ENCODE measurements around the gene SCAF1. TPM values are rescaled to one million over a fixed set of nuclear protein-coding genes. Genes with fewer than 3 reads are reported as not detected.

SCAF1 gene, protein sequence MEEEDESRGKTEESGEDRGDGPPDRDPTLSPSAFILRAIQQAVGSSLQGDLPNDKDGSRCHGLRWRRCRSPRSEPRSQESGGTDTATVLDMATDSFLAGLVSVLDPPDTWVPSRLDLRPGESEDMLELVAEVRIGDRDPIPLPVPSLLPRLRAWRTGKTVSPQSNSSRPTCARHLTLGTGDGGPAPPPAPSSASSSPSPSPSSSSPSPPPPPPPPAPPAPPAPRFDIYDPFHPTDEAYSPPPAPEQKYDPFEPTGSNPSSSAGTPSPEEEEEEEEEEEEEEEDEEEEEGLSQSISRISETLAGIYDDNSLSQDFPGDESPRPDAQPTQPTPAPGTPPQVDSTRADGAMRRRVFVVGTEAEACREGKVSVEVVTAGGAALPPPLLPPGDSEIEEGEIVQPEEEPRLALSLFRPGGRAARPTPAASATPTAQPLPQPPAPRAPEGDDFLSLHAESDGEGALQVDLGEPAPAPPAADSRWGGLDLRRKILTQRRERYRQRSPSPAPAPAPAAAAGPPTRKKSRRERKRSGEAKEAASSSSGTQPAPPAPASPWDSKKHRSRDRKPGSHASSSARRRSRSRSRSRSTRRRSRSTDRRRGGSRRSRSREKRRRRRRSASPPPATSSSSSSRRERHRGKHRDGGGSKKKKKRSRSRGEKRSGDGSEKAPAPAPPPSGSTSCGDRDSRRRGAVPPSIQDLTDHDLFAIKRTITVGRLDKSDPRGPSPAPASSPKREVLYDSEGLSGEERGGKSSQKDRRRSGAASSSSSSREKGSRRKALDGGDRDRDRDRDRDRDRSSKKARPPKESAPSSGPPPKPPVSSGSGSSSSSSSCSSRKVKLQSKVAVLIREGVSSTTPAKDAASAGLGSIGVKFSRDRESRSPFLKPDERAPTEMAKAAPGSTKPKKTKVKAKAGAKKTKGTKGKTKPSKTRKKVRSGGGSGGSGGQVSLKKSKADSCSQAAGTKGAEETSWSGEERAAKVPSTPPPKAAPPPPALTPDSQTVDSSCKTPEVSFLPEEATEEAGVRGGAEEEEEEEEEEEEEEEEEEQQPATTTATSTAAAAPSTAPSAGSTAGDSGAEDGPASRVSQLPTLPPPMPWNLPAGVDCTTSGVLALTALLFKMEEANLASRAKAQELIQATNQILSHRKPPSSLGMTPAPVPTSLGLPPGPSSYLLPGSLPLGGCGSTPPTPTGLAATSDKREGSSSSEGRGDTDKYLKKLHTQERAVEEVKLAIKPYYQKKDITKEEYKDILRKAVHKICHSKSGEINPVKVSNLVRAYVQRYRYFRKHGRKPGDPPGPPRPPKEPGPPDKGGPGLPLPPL
- total RNA-seq (3.2 TPM), polyA plus RNA-seq (17.2 TPM)
- long read RNA-seq, donor 1, result 0 reads
- long read RNA-seq, donor 2, full-length matches to known transcripts, result 2 of 219 reads
- long read RNA-seq, donor 2, partial matches to known transcripts, result 204 of 219 reads
- long read RNA-seq, donor 2, other reads (novel, unspliced or antisense), result 13 of 219 reads
- long read RNA-seq, donor 3, partial matches to known transcripts, result 96 of 101 reads
- long read RNA-seq, donor 3, other reads (novel, unspliced or antisense), result 5 of 101 reads
- long read RNA-seq, donor 4, partial matches to known transcripts, result 5 of 5 reads
- long read RNA-seq, donor 4, other reads (novel, unspliced or antisense), result 0 of 5 reads
- long read RNA-seq, donor 5, partial matches to known transcripts, result 42 of 61 reads
- long read RNA-seq, donor 5, other reads (novel, unspliced or antisense), result 18 of 61 reads
- long read RNA-seq, donor 6, full-length matches to known transcripts, result 2 of 81 reads
- long read RNA-seq, donor 6, partial matches to known transcripts, result 79 of 81 reads
- long read RNA-seq, donor 6, other reads (novel, unspliced or antisense), result 0 of 81 reads
- long read RNA-seq, donor 7, partial matches to known transcripts, result 9 of 10 reads
- long read RNA-seq, donor 7, other reads (novel, unspliced or antisense), result 0 of 10 reads
- long read RNA-seq, donor 8, partial matches to known transcripts, result 5 of 6 reads
- long read RNA-seq, donor 8, other reads (novel, unspliced or antisense), result 0 of 6 reads
- long read RNA-seq, donor 9, partial matches to known transcripts, result 11 of 12 reads
- long read RNA-seq, donor 9, other reads (novel, unspliced or antisense), result 0 of 12 reads
- long read RNA-seq, donor 10, partial matches to known transcripts, result 11 of 12 reads
- long read RNA-seq, donor 10, other reads (novel, unspliced or antisense), result 0 of 12 reads

DNA sequence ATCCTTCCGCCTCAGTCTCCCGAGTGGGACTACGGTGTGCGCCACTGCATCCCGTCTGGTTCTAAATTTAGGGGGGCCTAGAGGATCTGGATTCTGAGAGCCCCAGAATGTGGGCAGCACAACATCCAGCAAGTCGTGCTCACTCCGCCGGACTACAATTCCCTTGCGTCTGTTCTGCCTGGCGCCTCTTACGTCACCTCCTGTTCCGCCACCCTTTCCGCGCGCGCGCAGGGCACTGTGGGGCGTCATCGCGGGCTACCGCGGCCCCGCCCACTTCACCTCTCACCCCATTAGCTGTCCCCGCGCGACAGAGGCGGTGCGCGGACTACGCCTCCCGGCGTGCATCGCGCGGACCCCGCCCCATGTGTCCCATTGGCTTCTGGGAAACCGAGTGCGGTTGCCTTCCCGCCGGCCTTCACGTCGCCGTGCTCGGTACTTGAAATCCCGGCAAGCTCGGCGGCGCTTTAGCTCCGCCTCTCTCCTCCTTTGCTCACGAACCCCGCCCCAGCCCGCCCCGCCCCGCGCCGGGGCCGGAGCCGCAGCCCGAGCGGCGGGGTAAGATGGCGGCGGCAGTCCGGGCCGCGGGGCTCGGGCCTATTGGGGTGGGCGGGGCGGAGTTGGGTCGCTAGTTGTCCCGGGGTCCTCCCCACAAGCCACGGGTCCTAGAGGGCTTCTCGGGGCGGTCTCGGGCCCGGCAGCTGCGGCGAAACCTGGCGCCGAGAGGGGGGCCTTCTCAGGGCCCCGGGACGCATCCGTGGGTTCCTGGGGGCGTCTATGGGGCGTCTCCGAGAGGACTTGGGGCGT lies at the start of gene SCAF1:
TSS of gene SCAF1 (plus strand) at position 522 of the 804 bp plus-strand sequence. CDS start 2,818 bp downstream, outside the sequence.
- DNase-seq (ENCODE audit: low read depth in 6 of 9, low spot score in 9 of 9), result peak; percentile 94 to 100 (median 98)
- H3K36me3 ChIP-seq (ENCODE audit: control insufficient read depth in 2 of 2, insufficient read depth in 2 of 2, low read length in 1 of 2), result peaks cover 14 to 26% of the 10 kb centered on the region in 2 donors
- under 1% methylated on average over 87 of the region's 87 CpGs for WGBS
- H3K4me3 ChIP-seq (ENCODE audit: low read length in 2 of 2), result peak within 1 kb of the TSS; percentile 66 to 91
- peaks cover 7 to 28% of the 10 kb centered on the region in 2 donors for H3K27me3 ChIP-seq (ENCODE audit: control insufficient read depth in 2 of 2, insufficient read depth in 1 of 2, low read length in 1 of 2)
- H3K9me3 ChIP-seq (ENCODE audit: control insufficient read depth in 2 of 2, insufficient read depth in 1 of 2, low read length in 1 of 2), result no peaks in the 10 kb centered on the region
- H3K4me1 ChIP-seq (ENCODE audit: control insufficient read depth in 2 of 2, insufficient read depth in 2 of 2, low read length in 2 of 2), result peaks cover 16 to 44% of the 10 kb centered on the region in 2 donors
- H3K27ac ChIP-seq (ENCODE audit: low read depth in 1 of 2, low read length in 1 of 2), result peak within 1 kb of the TSS; percentile 88 to 93

DNA sequence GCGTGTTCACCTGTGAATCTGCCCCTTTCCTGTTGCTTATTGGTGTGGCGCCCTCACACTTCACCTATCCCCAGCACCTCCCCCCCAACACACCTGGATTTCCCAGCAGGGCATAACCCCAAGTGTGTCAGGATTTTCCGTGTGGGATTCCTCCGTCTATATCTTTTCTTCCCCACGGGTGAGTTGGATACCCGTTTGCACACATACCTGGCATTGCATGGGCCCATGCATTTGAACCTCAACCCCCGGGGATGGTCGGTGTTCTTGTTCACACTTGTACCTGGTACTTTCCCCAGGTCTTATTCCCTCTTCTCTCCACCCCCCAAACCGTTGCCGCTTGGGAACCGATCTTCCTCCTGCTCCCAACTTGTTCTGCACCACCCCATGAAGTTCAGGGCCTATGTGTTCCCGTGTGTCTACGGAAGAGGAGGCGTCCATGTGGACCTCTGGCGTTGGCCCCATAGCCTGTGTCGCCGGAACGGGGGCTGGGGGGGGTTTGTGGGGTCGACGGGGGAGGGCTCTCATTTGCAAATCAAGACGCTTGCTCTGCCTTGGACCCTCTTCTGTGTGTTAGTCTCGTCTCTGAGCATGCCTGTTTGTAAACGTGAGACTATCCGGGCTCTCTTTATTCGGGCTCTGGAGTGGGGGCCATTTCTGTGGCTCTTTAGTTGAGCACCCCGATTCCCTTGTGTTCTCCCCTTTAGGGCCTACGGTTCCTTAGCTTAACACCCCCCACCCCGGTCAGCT lies 49.4 kb upstream of the SCAF1 start:
- H3K4me3 ChIP-seq (ENCODE audit: low read length in 2 of 2), result peak overlapping the region; percentile 81 to 94
- WGBS, result 7% methylated on average over 28 of the region's 28 CpGs
- H3K9me3 ChIP-seq (ENCODE audit: control insufficient read depth in 2 of 2, insufficient read depth in 1 of 2, low read length in 1 of 2), result peaks cover 0 to 6% of the 10 kb centered on the region in 2 donors
- H3K36me3 ChIP-seq (ENCODE audit: control insufficient read depth in 2 of 2, insufficient read depth in 2 of 2, low read length in 1 of 2), result peaks cover 36 to 38% of the 10 kb centered on the region in 2 donors
- DNase-seq (ENCODE audit: low read depth in 6 of 9, low spot score in 9 of 9), result peak in 2 of 9 donors; percentile 15 to 52
- H3K27ac ChIP-seq (ENCODE audit: low read depth in 1 of 2, low read length in 1 of 2), result peak overlapping the region; percentile 84 to 92
- H3K27me3 ChIP-seq (ENCODE audit: control insufficient read depth in 2 of 2, insufficient read depth in 1 of 2, low read length in 1 of 2), result no peaks in the 10 kb centered on the region
- peaks cover 16 to 38% of the 10 kb centered on the region in 2 donors for H3K4me1 ChIP-seq (ENCODE audit: control insufficient read depth in 2 of 2, insufficient read depth in 2 of 2, low read length in 2 of 2)

DNA sequence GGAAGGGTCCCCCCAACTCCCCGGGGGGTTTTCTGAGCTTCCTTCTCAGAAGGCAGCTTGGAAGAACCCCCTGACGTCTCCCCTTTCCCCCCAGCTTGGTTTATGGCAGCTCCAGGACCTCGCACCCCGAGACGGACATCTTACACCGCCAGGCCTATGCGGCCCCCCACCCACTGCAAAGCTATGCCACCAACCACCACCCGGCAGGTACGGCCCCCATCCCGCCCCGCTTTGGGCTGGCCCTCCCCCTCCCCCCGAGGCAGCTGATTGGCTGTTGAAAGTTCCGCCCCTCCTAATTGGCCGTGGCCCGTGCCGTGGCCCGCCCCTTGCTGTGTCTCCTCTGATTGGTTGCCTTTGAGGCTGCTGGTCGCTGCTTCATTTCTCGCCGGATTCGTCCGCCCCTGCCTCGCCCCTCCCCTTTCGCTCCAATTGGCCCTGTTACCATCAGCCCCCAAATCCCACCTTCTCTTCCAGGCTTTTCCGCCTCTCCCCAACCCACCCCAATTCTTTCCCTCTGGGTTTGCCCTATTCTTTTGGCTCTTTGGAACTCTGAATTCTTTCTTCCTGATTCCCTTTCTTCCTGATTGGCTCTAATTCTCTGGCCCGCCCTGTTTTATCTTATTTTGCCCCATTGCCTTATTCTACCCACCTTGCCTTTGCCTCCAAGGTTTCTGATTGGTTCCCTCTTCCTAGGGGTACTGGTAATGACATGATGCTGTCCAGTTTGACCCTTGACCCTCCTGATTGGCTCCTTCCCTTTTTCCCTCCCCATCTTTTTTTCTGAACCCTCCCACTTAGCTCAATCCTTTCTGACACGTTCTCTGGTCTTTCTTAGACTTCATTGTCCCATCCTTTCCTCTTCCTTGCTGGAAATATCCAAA lies 48.5 kb upstream of the SCAF1 start:
- peak; percentile 79 to 96 (median 86) for DNase-seq (ENCODE audit: low read depth in 6 of 9, low spot score in 9 of 9)
- Histone ChIP-seq H3K4me3 (ENCODE audit: low read length in 2 of 2) (peak overlapping the region; percentile 81 to 94), H3K36me3 (ENCODE audit: control insufficient read depth in 2 of 2, insufficient read depth in 2 of 2, low read length in 1 of 2) (peaks cover 41 to 44% of the 10 kb centered on the region in 2 donors), H3K4me1 (ENCODE audit: control insufficient read depth in 2 of 2, insufficient read depth in 2 of 2, low read length in 2 of 2) (peaks cover 16 to 36% of the 10 kb centered on the region in 2 donors), H3K9me3 (ENCODE audit: control insufficient read depth in 2 of 2, insufficient read depth in 1 of 2, low read length in 1 of 2) (peaks cover 0 to 6% of the 10 kb centered on the region in 2 donors), H3K27ac (ENCODE audit: low read depth in 1 of 2, low read length in 1 of 2) (peak overlapping the region; percentile 84 to 92), H3K27me3 (ENCODE audit: control insufficient read depth in 2 of 2, insufficient read depth in 1 of 2, low read length in 1 of 2) (no peaks in the 10 kb centered on the region)
- WGBS, result 11% methylated on average over 27 of the region's 27 CpGs

DNA sequence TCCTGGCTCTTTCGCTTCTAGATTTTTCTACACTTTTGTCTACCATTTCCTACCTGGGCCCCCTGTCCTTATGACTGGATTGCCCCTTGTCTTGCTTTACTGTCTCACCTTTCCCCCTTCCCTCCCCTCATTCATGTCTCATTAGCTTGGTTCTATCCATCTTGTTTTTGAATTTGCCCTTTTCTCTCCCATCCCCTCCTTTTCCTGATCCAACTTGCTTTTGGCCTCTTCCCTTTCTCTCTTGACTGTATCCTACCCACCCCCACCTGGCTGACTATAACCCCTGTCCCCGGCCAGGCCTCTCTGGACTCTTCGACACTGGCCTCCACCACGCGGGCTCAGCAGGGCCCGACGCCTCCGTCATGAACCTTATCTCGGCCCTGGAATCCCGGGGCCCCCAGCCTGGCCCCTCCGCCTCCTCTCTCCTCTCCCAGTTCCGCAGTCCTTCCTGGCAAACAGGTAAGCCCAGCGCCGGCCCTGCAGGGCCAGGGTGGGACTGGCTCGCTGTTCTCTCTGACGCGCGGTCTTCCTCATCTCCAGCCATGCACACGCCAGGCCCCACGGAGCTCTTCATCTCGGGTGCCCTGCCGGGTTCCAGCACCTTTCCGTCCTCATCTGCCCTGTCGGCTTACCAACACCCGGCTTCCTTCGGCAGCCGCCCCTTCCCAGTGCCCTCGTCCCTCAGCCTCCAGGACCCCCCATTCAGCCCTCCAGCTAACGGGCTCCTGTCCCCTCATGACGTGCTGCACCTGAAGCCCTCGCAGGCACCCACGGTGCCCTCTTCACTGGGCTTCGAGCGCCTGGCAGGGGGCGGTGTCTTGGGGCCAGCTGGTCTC lies 47.6 kb upstream of the SCAF1 start:
- 97% methylated on average over 35 of the region's 35 CpGs for WGBS
- Histone ChIP-seq H3K4me3 (ENCODE audit: low read length in 2 of 2) (no peak overlapping the region), H3K4me1 (ENCODE audit: control insufficient read depth in 2 of 2, insufficient read depth in 2 of 2, low read length in 2 of 2) (peaks cover 16 to 34% of the 10 kb centered on the region in 2 donors), H3K27me3 (ENCODE audit: control insufficient read depth in 2 of 2, insufficient read depth in 1 of 2, low read length in 1 of 2) (no peaks in the 10 kb centered on the region), H3K36me3 (ENCODE audit: control insufficient read depth in 2 of 2, insufficient read depth in 2 of 2, low read length in 1 of 2) (peaks cover 50 to 53% of the 10 kb centered on the region in 2 donors), H3K9me3 (ENCODE audit: control insufficient read depth in 2 of 2, insufficient read depth in 1 of 2, low read length in 1 of 2) (peaks cover 0 to 6% of the 10 kb centered on the region in 2 donors), H3K27ac (ENCODE audit: low read depth in 1 of 2, low read length in 1 of 2) (no peak overlapping the region)
- no peak for DNase-seq (ENCODE audit: low read depth in 6 of 9, low spot score in 9 of 9)

DNA sequence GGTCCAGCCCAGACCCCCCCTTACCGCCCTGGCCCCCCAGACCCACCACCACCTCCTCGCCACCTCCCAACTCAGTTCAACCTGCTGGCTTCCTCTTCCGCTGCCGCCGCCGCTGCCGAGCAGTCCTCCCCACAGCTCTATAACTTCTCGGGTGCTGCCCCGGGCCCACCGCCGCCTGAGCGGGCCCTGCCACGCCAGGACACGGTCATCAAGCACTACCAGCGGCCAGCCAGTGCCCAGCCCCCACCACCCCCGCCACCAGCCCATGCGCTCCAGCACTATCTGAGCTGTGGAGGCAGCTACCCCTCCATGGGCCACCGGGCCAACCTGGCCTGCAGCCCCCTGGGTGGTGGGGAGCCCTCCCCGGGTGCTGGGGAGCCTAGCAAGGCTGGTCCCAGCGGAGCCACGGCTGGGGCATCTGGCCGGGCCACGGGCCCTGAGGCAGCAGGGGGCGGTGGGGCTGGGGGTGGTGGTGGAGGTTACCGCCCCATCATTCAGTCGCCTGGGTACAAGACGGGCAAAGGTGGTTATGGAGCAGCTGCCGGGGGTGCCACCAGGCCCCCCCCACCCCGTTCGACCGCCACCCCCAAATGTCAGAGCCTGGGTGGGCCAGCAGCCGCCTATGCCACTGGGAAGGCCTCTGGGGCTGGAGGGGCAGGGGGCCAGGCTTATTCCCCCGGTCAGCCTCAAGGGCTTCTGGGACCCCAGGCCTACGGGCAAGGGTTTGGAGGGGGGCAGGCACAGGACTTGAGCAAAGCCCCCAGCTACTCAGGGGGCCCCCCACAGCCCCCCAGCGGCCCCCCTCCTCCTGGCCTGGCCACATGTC lies 46.8 kb upstream of the SCAF1 start:
- WGBS, result 98% methylated on average over 35 of the region's 35 CpGs
- peaks cover 16 to 29% of the 10 kb centered on the region in 2 donors for H3K4me1 ChIP-seq (ENCODE audit: control insufficient read depth in 2 of 2, insufficient read depth in 2 of 2, low read length in 2 of 2)
- H3K27ac ChIP-seq (ENCODE audit: low read depth in 1 of 2, low read length in 1 of 2), result no peak overlapping the region
- no peak for DNase-seq (ENCODE audit: low read depth in 6 of 9, low spot score in 9 of 9)
- H3K9me3 ChIP-seq (ENCODE audit: control insufficient read depth in 2 of 2, insufficient read depth in 1 of 2, low read length in 1 of 2), result peaks cover 0 to 5% of the 10 kb centered on the region in 2 donors
- H3K4me3 ChIP-seq (ENCODE audit: low read length in 2 of 2), result no peak overlapping the region
- no peaks in the 10 kb centered on the region for H3K27me3 ChIP-seq (ENCODE audit: control insufficient read depth in 2 of 2, insufficient read depth in 1 of 2, low read length in 1 of 2)
- H3K36me3 ChIP-seq (ENCODE audit: control insufficient read depth in 2 of 2, insufficient read depth in 2 of 2, low read length in 1 of 2), result peaks cover 59 to 61% of the 10 kb centered on the region in 2 donors

All from thymus (tissue), 14 donors.